Hepatocyte (in vitro differentiated cells): Measurements from ENCODE around the gene CASR. TPM values are rescaled to one million over a fixed set of nuclear protein-coding genes. Genes with fewer than 3 reads are reported as not detected.

ENCODE experiments used
- DNase-seq: peaks from one replicate; pipeline ENCODE4 v3.0.0-alpha.2; 2016; ENCODE audit warnings: low spot score
- H2AFZ ChIP-seq: fragments of 200-600 bp; sonication (generic); 2 replicates; pipeline ENCODE4 v1.6.0; 2016; ENCODE audit warnings: antibody characterized with exemption, mild to moderate bottlenecking
- H3K27ac ChIP-seq: fragments of 200-600 bp; sonication (generic); 2 replicates; pipeline ENCODE4 v1.5.1; 2016; ENCODE audit warnings: mild to moderate bottlenecking
- H3K27me3 ChIP-seq: fragments of 200-600 bp; sonication (generic); 2 replicates; pipeline ENCODE4 v1.6.1; 2016
- H3K36me3 ChIP-seq: fragments of 200-600 bp; sonication (generic); replicated peaks from 2 replicates; pipeline ENCODE4 v1.5.1; 2016; ENCODE audit warnings: low read depth; ENCODE audit not compliant: insufficient read depth
- H3K4me1 ChIP-seq: fragments of 200-600 bp; sonication (generic); 2 replicates; pipeline ENCODE4 v1.5.1; 2016; ENCODE audit warnings: mild to moderate bottlenecking, moderate library complexity; ENCODE audit not compliant: insufficient read depth
- H3K4me2 ChIP-seq: fragments of 200-600 bp; sonication (generic); 2 replicates; pipeline ENCODE4 v1.6.0; 2016
- H3K4me3 ChIP-seq: fragments of 200-600 bp; sonication (generic); 2 replicates; pipeline ENCODE4 v1.5.1; 2016; ENCODE audit warnings: mild to moderate bottlenecking
- H3K79me2 ChIP-seq: fragments of 200-600 bp; sonication (generic); 2 replicates; pipeline ENCODE4 v1.6.0; 2017; ENCODE audit warnings: mild to moderate bottlenecking
- H3K9me2 ChIP-seq: fragments of 200-600 bp; sonication (generic); replicated peaks from 2 replicates; pipeline ENCODE4 v1.6.0; 2017; ENCODE audit warnings: mild to moderate bottlenecking; ENCODE audit not compliant: insufficient read depth
- H3K9me3 ChIP-seq: fragments of 200-600 bp; sonication (generic); 2 replicates; pipeline ENCODE4 v1.5.1; 2016; ENCODE audit warnings: low read depth, mild to moderate bottlenecking
- H4K20me1 ChIP-seq: fragments of 200-600 bp; sonication (generic); 2 replicates; pipeline ENCODE4 v1.6.0; 2016; ENCODE audit warnings: mild to moderate bottlenecking; ENCODE audit not compliant: insufficient read depth, poor library complexity, severe bottlenecking
- CTCF ChIP-seq: fragments of 200-600 bp; sonication (generic); IDR thresholded peaks from 2 replicates; pipeline ENCODE4 v1.5.1; 2016; ENCODE audit warnings: antibody characterized with exemption, mild to moderate bottlenecking; ENCODE audit not compliant: poor library complexity
- EZH2 ChIP-seq: fragments of 200-600 bp; sonication (generic); IDR thresholded peaks from 2 replicates; pipeline ENCODE4 v1.6.1; 2016; ENCODE audit warnings: antibody characterized with exemption, mild to moderate bottlenecking, borderline replicate concordance
- EZH2phosphoT487 ChIP-seq: fragments of 200-600 bp; sonication (generic); IDR thresholded peaks from one replicate; pipeline ENCODE4 v1.6.1; 2018; ENCODE audit warnings: antibody characterized with exemption, mild to moderate bottlenecking, low read depth, moderate library complexity; ENCODE audit not compliant: unreplicated experiment, severe bottlenecking
- WGBS: methylation state at CpG from one replicate; pipeline ENCODE4 v1.1.6; 2016; ENCODE audit warnings: low lambda C conversion rate; ENCODE audit errors: missing lambda C conversion rate; 5-methylcytosine and 5-hydroxymethylcytosine counted together
- polyA plus RNA-seq: library from polyadenylated mRNA; unstranded; fragments of >200 nt; fragmentation: Nextera tagmentation; extraction: Ambion mirVana; gene quantifications from 2 replicates; pipeline ENCODE4 v1.2.1, GENCODE V29; 2016
- total RNA-seq: library from RNA; depleted of rRNA; stranded (reverse); fragments of >200 nt; gene quantifications from 2 replicates; pipeline ENCODE4 v1.2.3, GENCODE V29; 2014

CASR gene
- total and polyA plus RNA-seq, 2 experiments from 2014 or later, result 0.18 to 0.37 TPM

DNA sequence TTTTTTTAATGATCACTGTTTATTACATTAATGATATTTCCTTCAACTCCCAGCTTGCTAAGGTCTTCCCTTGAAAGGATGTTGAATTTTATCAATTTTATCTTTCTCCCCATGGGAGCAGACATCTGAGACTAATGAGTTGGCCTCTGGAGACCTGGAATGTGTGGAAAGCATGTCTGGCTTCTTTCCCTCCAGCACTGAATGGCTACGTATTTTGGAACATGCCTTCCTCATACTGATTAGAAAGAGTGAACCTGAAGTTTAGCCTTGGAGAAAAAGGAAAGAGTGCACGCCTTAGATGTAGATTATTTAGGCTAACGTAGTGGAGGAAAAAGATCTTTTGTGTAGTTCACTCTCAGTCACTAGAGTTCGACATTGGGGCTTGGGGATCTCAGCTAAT lies 25.1 kb downstream of the CASR start:
- Histone ChIP-seq H3K27ac (no peak overlapping the region), H3K4me2 (no peak overlapping the region), H3K36me3 (no peaks in the 10 kb centered on the region), H3K9me3 (no peaks in the 10 kb centered on the region), H4K20me1 (no peaks in the 10 kb centered on the region), H3K9me2 (no peaks in the 10 kb centered on the region), H2AFZ (no peak overlapping the region), H3K4me1 (no peaks in the 10 kb centered on the region), H3K79me2 (no peaks in the 10 kb centered on the region), H3K4me3 (no peak overlapping the region), H3K27me3 (no peaks in the 10 kb centered on the region)
- TF ChIP-seq EZH2phosphoT487 (no peak), CTCF (no peak), EZH2 (no peak)
- DNase-seq, result no peak
- 57% methylated on average over 4 of the region's 4 CpGs for WGBS

GRCh38 chr3:122213650-122214049 lies 30.2 kb downstream of the CASR start:
- Histone ChIP-seq H3K36me3 (no peaks in the 10 kb centered on the region), H3K4me3 (no peak overlapping the region), H4K20me1 (no peaks in the 10 kb centered on the region), H3K9me3 (no peaks in the 10 kb centered on the region), H2AFZ (no peak overlapping the region), H3K27me3 (no peaks in the 10 kb centered on the region), H3K4me2 (no peak overlapping the region), H3K4me1 (peaks cover 10% of the 10 kb centered on the region), H3K27ac (no peak overlapping the region), H3K79me2 (no peaks in the 10 kb centered on the region), H3K9me2 (no peaks in the 10 kb centered on the region)
- TF ChIP-seq CTCF, result no peak
- TF ChIP-seq EZH2phosphoT487, result no peak
- no peak for TF ChIP-seq EZH2
- no peak for DNase-seq
- 44% methylated on average over 2 of the region's 2 CpGs for WGBS

DNA sequence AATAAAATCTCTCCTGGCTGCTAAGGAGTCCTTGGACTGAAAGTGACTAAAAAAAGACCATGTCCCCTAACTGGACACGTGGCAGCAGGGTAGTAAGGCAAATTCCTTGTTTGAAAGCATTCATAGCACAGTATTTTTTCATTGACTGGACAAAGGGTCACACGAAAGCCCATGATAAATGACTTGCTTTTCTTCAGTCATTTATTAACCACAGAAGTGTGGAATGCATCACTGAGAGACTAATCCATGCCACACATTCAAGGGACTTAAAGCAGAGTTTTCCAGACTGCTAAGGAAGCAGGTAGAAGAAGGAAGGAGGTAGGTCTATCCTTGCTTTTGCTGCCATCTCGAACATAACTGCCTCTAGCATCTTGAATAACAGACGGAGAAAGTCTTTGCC lies 31.2 kb downstream of the CASR start:
- Histone ChIP-seq H3K9me2 (no peaks in the 10 kb centered on the region), H3K36me3 (no peaks in the 10 kb centered on the region), H3K27me3 (no peaks in the 10 kb centered on the region), H4K20me1 (no peaks in the 10 kb centered on the region), H3K4me1 (peaks cover 10% of the 10 kb centered on the region), H3K27ac (peak overlapping the region; percentile 32), H3K79me2 (no peaks in the 10 kb centered on the region), H3K4me2 (peak overlapping the region; percentile 46), H3K4me3 (no peak overlapping the region), H3K9me3 (no peaks in the 10 kb centered on the region), H2AFZ (no peak overlapping the region)
- WGBS, result 41% methylated on average over 4 of the region's 4 CpGs
- TF ChIP-seq EZH2 (no peak), CTCF (no peak), EZH2phosphoT487 (no peak)
- DNase-seq, result no peak
